ENCODE results near the gene SCNM1. TPM values are rescaled to one million over a fixed set of nuclear protein-coding genes. Genes with fewer than 3 reads are reported as not detected.

SCNM1 gene, protein sequence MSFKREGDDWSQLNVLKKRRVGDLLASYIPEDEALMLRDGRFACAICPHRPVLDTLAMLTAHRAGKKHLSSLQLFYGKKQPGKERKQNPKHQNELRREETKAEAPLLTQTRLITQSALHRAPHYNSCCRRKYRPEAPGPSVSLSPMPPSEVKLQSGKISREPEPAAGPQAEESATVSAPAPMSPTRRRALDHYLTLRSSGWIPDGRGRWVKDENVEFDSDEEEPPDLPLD
- 40.0 TPM for polyA plus RNA-seq (ENCODE audit: insufficient read length)

DNA sequence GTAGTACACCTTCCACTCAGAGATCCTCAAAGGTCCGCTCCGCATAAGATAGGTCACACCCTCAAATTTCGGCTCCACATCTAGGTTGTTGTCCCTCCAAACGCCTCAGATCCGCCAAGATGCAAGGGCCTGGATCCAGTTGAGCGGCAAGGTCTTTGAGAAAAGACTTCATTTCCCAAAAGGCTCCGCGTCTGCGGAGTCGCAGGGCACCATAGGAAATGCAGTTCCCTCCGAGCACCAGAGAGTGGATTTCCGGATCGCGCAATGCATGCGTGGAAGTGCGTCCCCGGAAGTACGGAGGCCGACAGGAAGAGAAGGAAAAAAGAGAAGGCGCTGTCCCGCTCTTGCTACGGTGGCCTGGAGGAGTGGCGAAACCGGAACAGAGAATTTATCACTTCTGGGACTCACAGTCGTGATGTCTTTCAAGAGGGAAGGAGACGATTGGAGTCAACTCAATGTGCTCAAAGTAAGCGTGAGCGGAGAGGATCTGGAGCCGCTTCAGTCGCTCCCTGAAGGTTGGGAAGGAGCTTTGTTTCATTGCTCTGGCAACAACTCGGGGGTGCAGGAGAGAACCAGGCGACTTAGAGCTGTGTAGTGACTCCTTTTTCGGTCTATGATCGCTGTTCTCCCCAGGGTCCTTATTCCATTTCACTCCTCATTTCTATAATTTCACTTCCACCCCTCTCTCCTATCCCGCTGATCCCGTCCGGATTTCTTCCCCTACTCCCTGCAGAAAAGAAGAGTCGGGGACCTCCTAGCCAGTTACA, at the start of gene SCNM1, which contains the start of gene LYSMD1:
SCNM1 (plus strand) TSS at position 407 of the 767 bp plus-strand sequence; CDS start at position 416, 9 bp downstream.
LYSMD1 (minus strand) TSS at position 165 of the 767 bp plus-strand sequence. CDS start 644 bp downstream, outside the sequence.
- DNase-seq (ENCODE audit: low read depth) = peak; percentile 98

DNA sequence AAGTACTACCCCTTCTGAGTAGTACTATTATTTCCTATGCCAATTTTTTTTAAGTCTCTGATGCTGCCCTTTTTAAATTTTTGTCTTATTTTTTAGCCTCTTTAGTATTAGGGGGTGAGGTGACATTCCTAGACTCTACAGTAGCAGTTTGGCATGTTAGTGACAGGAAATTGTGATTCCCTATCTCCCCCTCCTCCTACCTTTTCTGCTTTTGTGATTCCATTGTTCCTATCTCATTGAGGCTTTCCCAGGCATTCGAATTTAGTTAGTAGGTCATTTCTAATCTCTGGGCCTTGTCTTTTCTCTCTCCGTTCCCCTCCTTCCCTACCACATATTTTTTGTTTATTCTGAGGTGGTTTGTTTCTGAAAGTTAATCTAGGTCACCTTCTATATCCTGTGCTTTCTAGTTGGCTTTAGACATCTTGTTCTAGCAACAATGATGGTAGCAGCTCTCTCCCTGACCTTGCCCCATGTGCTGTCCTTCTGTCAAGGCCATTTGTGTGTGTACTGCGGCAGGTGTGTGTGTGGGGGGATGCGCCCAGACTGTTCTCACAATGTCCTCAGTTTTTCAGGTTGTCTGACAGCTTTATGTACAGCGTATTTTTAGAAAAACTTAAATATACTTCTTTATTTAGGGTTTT, 41.1 kb upstream of the SCNM1 start:
- no peak for DNase-seq (ENCODE audit: low read depth)

DNA sequence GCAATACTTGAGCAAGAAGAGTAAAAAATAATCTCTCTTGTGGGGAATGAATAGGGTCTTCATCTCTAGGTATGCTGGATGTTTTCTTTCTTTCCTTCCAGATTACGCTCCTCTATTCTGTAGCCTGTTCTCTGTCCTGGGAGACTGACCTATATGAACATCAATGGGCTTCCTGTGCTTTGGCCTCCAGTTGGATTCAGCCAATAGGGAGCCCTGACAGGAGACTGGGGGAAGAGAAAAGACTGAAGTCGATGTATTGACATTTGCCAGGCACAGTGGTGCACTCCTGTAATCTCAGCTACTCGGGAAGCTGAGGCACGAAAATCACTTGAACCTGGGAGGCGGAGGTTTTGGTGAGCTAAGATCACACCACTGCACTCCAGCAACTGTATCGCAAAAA, 37.1 kb upstream of the SCNM1 start:
- DNase-seq (ENCODE audit: low read depth) = no peak

DNA sequence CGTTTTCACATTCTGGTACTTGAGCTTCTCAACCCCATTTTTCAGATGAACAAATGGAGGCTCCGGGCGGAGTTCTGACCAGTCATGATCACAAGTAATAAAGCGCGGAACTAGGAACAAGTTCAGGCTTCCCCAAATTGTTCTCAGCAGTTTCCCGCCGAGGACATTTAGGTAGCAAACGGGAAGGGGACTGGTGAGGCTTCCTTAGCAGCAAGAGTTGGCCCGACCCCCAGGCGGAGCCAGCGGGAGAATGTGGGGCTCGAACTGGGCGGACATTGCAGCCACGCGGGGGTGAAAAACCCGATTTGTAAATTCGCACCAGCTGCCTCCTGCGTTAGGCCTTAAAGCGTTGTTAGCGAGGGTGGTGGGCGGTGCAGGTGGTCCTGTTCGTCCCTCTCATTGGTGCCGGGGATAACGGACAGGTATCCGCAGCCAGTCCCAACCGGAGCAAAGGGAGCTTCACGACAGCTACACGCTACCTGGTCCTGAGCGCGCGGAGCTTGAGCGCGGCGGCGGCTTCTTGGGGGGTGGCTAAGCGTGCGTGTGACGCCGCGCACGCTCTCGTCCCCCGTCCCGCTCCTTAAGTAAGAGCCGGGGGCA, 34.9 kb upstream of the SCNM1 start:
- peak; percentile 63 for DNase-seq (ENCODE audit: low read depth)

DNA sequence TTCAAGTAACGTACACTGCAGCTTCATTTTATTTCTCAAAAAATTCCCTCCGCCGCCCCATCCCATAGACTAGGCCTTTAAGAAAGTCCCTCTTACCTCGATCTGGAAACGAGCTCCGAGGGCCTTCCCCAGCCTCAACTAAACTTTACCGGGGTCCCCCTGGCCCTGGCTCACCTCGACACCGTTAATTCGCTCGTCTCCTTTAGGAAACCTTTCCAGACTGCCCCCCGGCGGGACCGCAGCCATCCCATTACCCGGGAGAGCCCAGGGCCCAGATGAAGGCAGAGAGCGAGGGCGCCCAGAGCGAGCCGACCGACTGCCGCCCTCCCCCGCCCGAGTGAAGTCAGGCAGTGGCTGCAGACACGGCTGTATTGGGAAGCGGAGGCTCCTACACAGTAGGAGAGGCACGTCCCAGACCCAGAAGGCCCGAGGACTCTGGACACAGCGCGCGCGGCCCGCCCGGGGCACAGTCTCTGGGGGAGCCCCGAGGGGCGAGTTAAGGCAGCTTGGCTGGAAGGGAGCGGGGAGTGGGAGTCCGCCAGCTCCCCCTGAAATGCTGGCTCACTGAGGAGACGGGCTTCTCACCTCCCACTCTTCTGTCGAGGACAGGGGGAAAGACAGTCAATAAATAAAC, 34.1 kb upstream of the SCNM1 start:
- DNase-seq (ENCODE audit: low read depth) = no peak

DNA sequence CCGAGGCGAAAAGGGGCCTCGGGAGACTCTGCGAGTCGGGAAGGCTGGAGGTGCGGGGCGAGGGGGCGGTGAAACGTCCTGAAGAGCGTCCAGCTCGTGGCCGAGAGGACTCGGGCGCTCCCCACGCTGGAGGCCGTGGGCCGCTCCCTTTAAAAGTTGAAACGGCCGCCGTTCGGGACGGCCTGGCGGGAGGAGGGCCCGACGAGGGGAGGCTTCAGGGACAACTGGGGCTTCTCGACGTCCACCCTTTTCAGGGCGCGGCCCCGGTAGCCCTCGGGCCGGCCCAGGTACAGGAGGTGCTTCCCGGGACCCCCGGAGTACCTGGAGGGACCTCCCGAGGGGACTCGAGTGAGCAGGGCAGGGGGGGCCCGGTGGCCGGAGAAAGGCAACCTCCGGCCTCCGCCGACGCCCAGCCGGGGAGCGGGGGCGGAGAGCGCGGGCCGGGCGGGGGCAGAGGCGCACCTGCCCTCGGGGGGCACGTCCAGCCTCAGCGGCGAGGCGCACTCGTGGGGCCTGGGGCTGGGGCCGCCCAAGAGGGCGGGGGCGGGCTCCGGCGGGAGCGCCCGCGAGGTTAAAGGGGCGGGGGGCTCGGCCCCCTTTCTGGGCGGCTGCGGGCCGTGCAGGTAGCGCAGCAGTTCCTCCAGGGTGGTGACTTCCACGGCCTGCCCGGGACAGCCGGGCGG, 33.5 kb upstream of the SCNM1 start:
- DNase-seq (ENCODE audit: low read depth) = no peak

DNA sequence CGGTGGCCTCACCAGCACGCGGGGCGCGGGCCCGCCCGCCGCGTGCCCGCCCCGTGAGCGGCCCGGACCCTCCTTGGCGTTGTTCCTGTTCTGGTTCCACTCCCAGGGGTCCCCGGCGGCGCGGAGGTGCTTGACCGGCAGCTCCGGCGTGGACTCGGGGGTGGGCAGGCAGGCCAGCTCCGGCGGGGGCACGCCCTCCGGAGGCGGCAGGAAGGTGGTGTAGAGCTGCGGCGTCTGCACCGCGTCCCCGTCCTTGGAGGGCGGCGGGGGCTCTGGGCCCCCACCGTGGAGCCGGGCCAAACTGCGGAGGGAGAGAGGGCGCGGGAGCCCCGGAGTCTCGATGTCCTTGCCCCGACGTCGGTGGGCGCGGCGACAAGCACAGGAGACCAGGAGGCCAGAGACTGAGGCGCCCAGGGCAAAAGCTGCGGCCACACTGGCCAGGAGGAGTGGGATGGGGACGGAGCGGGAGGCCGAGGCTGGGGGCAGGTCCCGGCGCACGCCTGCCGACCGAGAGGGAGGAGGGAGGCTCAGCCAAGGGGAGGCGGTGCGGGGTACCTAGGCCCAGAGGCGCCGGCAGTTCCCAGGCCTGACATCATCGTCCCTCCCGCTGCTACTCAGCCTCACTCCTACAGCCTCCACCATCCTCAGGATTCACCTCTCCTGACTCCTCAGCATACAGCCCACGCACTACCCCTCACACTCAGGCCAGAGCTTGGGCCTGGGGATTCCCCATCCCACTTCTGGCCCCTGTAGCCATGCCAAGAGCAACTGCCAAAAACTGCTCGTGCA, 32.7 kb upstream of the SCNM1 start:
- no peak for DNase-seq (ENCODE audit: low read depth)

DNA sequence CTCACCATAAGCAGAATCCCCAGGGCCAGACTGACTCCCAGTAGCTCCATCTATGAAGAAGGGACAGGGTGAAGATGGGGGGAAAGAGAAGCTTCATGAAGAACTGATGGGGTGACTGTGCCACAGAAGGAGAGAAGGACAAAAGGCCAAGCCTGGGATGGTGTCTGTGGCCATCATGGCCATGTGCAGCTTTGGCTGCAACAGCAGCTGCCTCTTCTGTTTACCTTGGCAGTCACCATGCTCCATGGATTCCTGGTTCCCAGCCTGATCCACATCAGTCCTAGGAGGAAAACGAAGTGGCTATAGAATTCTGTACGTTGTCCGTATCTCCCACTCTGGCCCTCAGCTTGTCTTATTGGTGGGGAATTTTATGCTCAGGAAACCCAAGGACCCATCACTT, 31.5 kb upstream of the SCNM1 start:
- DNase-seq (ENCODE audit: low read depth) = no peak

DNA sequence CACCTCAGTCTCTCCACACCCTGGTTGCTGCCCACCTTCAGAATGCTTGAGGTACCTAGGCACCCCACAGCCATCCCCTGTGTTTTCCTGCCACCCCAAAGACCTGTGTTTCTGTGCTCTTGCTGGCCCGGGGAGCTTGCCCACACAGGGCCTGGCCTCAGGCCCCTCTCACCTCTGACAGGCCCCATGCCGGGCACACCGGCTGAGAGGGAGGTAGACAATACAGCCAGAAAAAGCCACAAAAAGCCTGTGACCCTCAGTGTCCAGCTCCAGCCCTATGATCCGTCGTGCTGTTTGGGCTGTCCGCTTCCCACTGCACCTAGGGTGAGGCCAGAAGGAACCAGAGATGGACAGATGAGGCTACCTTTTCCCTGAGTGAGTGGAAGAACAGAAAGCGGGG, 31.0 kb upstream of the SCNM1 start:
- DNase-seq (ENCODE audit: low read depth) = no peak

DNA sequence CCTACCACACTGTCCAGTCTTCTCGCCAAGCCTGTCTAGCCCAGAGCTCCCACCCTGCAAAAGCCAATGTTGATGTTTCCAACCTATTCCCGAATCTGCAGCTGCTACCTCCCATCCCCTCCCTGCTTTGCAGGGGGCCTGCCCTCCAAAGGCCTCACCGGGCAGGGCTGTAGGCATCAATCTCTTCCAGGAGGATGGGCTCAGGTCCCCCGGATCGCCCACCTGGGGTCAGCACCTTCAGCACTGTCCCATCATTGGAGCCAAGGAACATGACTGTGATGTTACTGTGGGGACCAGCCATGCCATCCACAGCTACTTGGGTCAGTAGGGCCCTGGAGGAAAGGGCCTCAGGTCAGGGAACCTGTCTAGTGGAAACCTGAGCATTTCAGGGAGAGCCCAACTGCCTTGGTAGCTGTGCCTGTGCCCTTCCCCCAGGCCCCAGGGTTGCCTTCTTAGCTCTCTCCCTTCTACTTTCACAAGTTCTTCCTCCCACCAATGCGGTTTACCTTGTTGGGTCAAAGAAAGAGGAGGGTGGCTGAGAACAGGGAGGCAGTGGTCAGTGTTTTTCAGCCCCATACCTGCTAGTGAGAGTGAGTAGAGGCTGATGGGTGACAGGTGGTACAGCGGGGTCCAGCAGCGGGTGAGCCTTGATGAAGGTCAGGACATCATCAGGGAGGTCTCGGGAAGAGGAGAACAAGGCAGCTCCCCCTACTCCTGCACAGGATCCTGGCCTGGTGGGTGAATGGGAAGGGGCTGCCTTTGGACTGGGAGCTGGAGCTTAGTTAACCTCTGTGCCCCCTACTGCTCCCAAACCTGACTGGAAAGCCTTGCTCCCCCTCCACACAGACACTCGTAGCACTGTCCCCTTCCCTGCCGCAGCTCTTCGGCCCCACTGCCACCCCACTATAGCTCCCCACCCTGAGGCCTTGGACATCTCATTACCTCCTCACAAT, 30.2 kb upstream of the SCNM1 start:
- DNase-seq (ENCODE audit: low read depth) = no peak

DNA sequence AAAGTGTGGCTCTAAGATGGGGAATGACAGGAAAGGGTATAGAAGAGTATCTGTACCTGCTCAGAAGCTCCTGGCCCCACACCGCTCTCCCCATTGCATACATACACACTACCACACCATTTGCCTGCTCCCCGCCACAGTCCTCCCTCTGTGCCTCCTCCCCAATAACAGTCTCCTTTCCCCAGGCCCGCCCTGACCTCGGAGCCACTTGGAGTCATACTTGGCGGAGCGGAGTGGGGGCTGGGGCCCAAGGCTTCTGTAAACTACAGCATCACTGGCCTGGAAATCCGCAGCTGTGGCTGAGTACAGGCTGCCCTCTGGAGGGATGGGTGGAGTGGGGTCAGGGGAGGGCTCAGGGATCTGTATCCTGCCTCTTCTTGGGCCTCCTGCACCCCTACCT, 28.2 kb upstream of the SCNM1 start:
- DNase-seq (ENCODE audit: low read depth) = no peak

DNA sequence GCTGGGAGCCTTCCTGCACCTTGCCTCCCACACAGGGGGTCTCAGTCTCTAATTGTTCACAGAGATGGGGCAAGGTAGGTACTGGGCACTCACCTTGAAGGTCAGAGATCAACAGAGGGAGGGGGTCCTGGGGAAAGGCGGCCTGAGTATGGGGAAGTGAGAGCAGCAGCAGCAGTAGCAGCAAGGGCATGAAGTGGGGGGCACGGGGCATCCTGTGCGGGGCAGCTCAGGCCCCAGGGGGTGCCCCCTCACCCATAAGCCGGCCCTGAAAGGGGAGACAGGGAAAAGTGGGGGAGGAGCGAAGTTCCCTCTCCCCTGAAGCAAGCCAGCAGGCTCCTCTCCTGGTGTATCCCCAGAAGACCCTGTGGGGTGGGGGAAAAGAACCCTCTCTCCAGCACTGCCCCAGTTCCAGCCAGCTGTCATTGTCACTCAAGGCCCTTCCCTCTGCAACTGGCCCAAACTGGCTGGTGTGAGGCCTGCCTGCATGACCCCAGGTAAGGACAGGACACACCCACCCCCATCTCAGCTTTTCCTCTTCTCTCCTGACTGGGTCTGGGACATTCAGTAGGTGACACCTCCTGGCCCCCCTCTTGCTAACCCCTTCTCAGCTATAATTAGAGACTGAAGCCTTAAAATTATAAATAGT, 23.4 kb upstream of the SCNM1 start:
- no peak for DNase-seq (ENCODE audit: low read depth)

DNA sequence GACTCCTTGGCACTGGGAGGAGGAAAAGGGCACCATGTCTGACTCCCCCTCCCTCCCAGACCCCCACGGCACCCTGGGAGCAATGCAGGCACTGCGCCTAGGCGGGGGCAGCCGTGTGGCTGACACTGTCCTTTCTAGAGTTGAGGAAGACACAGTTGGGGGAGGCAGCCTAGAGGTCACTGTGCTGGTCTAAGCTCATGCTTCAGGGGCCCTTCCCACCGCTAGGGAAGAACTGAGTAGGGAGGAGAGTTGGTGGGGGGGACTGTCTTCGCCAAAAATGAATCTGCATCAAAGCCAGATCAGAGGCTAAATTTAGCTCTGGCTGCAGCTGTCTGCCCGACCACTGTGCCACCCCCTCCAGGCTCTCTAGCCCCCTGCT, 22.9 kb upstream of the SCNM1 start:
- DNase-seq (ENCODE audit: low read depth) = no peak

DNA sequence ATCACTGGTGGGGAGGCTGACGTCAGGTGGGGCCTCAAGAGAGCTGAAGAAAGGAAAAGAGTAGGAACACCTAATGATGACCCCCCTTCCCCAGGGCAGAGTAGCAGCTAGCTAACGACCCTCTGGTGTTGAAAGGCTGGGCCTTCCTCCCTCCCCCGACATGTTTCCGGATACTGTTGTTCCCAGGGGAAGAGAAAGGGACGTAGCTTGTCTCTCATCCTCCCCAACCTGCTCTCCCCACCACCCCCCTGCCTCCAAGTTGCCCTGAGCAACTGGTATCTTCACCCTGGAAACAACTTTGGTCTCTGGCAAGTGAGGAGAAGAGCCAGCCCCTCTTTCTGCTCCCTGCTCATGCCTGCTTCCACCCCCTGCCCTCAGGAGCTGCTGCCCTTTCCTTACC, 22.0 kb upstream of the SCNM1 start:
- no peak for DNase-seq (ENCODE audit: low read depth)

DNA sequence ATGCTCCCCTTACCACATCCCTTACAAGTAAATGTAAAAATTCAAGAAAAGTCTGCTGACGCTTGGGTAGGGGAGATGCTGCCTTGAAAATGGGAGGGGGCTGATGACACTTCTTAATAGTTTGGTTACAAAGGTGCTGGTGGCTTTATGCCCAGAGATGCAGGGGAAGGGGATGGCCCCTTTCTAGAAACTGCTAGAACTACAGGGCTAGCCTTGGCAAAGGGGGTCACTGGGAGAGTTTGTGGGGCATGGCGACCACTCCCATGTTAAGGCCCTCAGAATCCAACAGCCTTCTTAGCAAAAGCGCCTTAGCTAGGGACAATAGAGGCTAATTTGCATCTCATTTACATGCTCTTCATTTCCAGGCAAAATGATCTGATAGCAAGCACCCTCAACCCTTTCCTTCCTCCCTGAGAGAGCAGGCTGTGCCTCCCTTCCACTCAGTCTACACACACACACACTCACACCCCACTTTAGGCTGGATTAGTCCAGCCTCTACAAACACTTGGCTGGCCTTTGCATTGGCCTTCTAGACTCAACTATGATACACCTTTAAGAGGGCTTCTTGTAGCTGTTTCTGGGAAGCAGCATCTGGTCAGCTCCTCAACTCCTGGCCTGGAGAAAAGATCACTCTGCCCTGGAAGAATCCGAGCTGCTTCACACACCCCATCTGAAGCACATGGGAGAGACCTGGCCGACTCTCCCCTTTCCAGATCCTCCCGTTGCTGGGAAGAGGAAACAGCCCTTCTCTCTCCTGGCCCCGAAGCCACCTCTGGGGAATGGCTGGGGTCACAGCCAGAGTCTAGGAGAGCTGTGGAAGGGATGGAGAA, 21.3 kb upstream of the SCNM1 start:
- no peak for DNase-seq (ENCODE audit: low read depth)

DNA sequence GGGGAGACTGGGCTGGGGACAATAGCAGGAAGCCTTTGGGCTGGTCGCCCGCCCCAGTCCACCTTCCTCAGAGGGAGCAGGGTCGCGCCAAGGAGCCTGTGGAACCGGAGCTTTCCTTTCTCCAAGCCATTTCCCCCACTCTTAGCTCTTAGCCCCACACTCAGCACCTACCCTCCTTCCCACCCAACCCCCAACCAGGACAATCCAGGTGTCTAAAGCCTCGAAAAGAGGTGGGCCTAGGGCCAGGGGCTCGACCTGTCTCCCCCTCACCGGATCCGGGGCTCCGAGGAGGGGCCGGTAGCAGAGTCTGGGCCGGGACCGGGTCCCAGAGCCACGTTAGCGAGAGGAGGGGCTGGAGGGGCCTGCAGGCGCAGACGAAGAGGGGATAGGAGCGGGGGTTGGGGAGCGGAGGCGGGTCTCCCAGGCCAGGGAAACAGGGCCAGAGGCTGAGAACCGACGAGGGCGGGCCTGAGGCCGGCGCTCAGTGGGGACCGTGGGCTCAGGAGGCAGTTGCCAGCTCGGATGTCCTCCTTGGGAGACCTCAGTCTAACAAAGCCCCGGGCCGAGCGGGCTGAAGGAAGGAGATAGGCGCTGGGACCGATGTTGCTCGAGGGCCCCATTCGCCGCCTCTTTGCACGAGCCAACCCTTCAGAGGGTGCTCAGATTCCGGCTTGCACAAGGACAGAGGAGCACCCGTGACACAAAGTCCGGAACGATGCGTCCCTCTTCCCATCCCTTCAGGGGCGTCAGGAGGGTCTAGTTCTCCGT, 20.5 kb upstream of the SCNM1 start:
- DNase-seq (ENCODE audit: low read depth) = no peak

DNA sequence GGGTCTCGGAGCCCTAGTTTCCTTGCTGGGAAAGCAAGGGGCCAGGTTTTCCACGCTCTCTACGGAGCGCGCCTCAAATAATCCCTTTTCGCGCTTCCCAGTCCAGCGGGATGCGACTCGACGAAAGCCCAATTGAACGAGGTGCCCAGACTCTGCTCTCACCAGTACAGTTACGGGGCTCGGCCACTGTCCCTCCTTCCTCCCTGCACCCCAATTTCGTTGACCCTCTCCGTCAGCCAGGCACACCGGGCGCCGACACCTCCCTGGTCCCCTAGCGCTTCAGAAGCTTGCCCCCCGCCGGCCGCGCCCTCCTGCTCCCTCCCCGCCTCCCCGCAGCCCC, 19.9 kb upstream of the SCNM1 start:
- DNase-seq (ENCODE audit: low read depth) = no peak

Measured in forelimb muscle (tissue), 1 donor.